NCI-H2171 treated with DMSO at 0.1 percent for 48 hours (cell line): ENCODE measurements around the gene MYO3A.

Experiments
- DNase-seq: peaks from one replicate; lab custom pipeline; 2025; lab: John Stamatoyannopoulos, UW

The MYO3A gene, protein sequence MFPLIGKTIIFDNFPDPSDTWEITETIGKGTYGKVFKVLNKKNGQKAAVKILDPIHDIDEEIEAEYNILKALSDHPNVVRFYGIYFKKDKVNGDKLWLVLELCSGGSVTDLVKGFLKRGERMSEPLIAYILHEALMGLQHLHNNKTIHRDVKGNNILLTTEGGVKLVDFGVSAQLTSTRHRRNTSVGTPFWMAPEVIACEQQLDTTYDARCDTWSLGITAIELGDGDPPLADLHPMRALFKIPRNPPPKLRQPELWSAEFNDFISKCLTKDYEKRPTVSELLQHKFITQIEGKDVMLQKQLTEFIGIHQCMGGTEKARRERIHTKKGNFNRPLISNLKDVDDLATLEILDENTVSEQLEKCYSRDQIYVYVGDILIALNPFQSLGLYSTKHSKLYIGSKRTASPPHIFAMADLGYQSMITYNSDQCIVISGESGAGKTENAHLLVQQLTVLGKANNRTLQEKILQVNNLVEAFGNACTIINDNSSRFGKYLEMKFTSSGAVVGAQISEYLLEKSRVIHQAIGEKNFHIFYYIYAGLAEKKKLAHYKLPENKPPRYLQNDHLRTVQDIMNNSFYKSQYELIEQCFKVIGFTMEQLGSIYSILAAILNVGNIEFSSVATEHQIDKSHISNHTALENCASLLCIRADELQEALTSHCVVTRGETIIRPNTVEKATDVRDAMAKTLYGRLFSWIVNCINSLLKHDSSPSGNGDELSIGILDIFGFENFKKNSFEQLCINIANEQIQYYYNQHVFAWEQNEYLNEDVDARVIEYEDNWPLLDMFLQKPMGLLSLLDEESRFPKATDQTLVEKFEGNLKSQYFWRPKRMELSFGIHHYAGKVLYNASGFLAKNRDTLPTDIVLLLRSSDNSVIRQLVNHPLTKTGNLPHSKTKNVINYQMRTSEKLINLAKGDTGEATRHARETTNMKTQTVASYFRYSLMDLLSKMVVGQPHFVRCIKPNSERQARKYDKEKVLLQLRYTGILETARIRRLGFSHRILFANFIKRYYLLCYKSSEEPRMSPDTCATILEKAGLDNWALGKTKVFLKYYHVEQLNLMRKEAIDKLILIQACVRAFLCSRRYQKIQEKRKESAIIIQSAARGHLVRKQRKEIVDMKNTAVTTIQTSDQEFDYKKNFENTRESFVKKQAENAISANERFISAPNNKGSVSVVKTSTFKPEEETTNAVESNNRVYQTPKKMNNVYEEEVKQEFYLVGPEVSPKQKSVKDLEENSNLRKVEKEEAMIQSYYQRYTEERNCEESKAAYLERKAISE (N-terminal part only)

DNA sequence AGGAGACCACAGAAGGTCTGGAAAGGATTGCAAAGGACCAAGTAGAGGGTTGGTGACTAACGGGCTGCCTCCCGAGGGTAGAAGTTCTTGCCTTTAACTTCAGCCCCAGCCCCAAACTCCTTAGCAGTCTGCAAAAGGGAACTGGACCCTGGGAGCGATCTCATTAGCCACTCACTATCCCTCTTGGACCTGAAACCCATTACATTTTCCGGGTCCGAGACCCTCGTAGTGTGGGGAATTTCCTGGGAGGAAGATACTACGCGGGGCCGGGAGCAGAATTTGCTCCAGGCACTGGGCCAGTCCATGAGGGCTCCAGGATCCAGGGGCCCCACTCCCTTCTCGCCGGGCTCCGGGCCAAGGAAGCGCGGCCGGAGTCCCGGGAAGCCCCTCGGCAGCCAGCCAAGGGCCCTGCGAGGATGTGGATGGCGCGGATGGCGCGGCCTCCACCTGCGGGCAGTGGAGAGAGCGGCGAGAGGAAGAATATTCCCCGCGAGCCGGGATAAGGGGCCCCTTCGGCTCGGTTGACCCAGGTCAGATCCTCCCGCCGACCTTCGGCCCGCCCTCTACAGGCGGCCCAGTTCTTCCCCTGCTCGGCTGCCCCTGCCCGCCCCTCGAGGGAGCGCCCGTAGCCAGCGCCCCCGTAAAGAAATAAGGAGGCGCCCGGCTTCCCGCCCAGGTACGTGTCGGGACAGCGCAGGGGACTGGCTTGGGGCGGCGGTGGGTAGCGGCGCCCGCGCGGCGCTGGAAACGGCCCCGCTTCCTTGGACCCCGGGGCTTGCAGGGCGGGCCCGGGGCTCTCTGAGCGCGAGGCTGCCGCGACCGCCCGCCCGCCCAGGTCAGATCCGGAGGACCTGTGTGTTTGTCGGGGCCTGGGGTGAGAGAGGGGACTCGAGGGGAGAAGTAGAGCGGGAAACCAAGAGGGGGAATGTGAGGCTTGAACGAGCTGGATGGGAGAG, at the start of gene MYO3A:
TSS of gene MYO3A (plus strand) at position 577 of the 956 bp plus-strand sequence. CDS start 17,882 bp downstream, outside the sequence.
- DNase-seq: peak; percentile 25

- DNase-seq: no peak
These were observed 45.4 kb upstream of the MYO3A start for GRCh38 chr10:25888627-25889026.

GRCh38 chr10:25890995-25891394, 43.0 kb upstream of the MYO3A start:
- DNase-seq: no peak

DNA sequence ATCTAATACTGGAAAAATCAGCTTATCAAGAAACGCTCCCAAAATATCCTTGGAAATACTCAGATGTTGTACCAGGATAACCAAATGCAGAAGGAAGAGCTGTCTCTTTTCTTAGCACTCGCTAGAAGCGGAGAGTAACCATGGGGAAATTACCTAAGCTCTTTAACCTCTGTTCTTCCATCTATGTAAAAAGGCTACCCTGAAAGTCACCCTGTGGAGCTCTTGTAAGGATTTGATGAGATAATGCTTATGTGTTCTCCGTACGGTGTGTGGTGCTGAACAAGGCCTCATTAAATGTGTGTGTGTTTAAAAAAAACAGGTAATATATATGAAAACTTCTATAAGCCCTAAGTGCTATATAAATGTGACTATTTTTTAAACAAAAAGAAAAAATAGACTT, 38.2 kb upstream of the MYO3A start:
- no peak for DNase-seq

DNA sequence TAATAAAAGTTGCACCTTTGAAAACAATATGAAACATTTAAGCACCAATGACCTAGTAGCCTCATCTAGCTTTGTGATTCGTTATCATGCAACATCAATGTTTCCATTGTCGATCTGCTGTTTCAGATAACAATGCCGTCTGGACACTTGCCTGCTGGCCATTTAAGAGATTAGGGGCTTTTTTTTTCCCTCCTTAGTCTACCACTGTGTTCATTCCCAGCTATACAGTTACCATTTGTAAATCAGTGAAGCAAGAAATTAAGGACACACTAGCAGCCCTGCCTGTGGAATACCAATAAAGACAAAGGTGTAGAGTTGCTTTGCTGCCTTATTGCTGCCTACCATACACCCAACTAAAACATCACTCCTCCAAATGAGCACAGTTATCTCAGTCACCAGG, 37.6 kb upstream of the MYO3A start:
- no peak for DNase-seq

GRCh38 chr10:25899304-25899703, 34.7 kb upstream of the MYO3A start:
- no peak for DNase-seq

DNA sequence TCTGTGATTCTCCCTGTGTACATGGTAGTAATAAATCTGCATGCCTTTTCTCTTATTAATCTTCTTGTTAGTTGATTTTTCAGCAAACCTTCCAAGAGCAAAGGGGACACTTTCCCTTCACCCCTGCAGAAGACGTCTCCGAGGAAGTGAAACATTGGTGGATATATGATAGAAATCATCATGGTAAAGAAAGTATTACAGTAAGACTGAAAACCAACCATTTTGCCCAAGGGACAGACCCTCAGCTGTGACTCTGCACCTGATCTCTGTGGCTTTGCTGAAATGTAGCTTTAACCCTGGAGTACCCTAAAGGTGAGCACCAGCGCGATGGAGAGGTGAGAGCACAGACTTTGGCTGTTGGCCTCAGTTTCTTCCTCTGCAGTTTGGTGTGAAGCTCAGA, 32.8 kb upstream of the MYO3A start:
- no peak for DNase-seq

DNA sequence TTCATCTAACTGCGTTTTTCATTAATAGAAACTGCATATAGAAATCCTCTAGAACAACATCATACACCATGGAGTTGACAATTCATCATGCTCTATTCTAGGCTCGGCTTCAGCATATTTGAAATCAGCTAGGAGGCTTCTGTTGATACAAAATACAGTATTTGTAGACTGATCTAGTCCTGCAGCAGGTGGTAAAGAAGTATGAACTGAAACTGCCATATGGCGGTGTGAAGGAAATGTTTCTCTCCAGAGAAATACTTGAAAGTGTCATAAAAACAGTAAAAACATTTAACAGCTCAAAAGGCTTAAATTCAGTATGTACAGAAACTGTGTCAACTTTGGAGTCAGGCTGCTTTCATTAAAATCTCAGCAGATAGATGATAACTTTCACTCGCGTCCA, 32.0 kb upstream of the MYO3A start:
- DNase-seq: peak; percentile 36

- no peak for DNase-seq
These were observed 26.8 kb upstream of the MYO3A start for GRCh38 chr10:25907261-25907660.

DNA sequence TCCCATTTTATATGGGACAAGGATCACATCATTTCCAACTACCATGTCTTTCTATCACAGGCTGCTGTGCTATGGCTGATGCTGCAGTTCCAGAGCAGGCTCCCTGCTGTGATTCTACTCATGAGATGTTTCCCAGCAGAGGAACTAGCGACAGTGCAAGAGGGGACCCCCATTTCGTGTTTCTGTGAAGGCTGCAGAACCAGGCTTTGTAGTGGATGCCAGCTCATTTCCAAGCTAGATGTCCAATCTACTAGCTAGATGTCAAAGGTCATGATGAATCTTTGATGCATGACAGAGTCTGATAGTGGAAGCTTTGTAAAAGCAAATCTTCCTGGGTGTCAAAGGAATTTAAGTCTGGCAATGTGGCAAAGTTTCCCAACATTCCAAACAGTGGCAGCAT, 21.2 kb upstream of the MYO3A start:
- no peak for DNase-seq

- DNase-seq: no peak
These were observed 19.3 kb upstream of the MYO3A start for GRCh38 chr10:25914776-25915175.

GRCh38 chr10:25934621-25935139, 651 bp downstream of the MYO3A start:
- peak; percentile 43 for DNase-seq

DNA sequence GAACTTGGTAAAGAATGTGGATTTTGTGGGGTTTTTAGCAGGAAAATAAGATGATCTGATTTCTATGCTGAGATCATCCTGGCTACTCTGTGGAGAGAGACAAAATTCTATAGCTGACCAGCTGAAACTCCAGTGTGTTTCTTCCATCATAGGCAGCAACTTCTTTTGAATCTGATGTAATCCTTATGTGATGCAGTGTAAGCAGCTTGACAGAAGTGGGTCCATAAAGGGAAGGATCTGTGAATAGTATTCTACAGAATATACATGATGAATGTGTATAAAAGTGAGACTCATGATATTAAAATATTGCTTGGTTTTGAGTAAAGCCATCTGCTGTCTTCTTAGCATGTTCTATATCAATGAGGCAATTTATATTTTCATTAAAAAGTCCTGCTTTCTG, 4.4 kb downstream of the MYO3A start:
- no peak for DNase-seq

DNA sequence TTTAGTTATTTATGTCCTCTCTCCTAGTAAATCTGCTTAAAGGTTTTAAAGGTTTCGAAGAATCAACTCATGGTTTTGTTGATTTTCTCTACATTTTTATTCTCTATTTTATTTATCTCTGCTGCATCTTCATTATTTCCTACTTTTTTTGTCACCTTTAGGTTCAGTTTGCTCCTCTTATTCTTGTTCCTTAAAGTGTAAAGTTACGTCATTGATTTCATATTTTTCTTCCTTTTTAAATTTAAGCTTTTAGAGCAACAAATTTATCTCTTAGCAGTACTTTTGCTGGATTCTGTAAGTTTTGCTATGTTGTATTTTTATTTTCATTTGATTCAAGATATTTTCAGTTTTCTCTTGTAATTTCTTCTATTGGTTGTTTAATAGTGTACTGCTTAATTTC, 10.7 kb downstream of the MYO3A start:
- no peak for DNase-seq

DNA sequence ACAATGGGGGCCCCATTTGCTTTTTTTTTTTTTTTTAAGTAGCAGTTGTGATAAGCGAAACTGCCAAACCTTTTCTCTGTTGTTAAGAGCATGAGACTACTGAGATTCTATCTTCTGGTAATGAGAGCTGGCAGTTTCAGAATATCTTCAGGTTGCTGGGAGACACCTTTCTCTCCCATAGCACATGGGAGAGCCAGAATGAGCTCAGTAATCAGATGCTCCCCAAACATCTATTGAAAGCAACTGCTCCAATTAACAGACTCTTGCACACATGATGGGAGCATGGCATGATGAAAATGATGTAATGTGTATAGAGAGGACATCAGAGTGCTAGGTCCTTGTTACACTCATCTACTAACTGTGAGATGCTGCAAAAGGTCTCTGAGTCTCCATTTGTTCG, 18.8 kb downstream of the MYO3A start:
- peak; percentile 7 for DNase-seq

- DNase-seq: no peak
These were observed 20.8 kb downstream of the MYO3A start for GRCh38 chr10:25954851-25955250.

DNA sequence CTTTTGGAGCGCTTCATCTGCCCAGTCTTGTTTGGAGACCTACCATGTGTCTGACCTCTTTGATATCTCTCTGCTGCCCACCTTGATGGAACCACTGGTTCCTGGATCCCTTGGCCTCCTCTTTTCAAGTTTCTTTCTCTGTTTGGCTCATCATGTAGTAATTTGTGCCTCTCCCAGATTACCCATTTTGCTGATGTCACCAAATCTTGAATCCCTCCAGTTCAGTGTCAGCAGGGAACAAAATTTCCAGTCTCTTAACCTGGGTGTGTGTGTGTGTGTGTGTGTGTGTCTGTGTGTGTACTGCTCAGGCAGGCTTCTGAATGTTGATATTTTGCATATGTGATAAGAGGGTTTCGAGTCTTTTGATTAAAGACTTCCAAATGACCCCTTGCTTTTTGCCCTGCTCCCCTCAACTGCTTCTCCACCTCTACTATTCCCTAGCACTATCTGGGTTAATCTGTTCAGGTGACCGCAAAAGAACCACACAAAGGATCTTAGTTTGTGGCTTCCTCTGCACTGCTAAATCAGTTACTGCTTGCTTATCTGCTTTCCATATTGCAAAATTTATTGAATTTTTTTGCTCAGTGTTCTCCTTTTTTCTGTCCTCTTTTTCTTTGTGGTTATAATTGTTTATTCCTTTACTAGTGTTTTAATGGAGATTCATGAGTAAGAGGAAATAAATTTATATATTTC, 25.7 kb downstream of the MYO3A start:
- DNase-seq: no peak

DNA sequence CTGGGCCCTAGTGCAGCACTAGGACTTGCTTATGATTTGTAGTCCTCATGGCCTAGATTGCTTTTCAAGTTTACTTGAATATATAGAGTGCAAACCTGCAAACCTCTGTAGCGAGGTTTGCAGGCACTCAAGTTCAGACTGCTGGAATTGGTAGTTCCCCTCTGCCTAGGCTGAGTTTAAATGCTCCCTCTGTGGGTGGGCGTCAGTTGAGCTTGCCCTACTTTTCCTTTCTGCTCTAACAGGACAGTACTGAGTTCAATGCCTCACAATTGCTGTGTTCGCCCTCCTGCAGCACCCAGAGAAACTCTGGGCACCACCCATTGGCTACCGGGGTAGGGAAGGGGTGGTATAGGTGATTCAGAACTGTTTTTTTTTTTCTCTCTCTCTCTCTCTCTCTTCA, 31.6 kb downstream of the MYO3A start:
- DNase-seq: no peak

GRCh38 chr10:25966844-25967243, 32.8 kb downstream of the MYO3A start:
- DNase-seq: no peak

DNA sequence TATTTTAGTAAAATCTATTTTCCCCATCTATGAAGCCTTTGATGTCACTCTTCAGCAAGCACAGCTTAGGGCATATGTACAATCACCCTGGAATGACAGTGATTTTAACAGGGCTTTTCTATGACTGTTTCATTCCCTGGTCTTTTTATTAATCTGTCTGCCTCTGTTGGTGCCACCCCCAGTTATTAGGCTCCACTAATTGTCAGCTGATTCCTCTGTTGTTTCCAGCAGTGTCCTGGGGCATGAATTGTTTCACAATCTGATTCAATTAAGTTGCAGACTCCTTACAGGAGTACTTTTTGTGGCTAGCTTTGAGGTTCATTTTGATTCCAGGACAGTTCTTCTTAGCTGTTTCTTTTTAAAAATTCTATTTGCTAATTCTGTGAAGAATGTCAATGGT, 38.6 kb downstream of the MYO3A start:
- DNase-seq: no peak
